GM19395 (cell line): Measurements from ENCODE around the gene TMEM175.
"Not testable (repeated sequence)": the region's sequence is repeated elsewhere in the genome, so short reads cannot be mapped to it uniquely, and the experiment has no call there.

Experiments used
- ATAC-seq: cut with Tn5 transposase; IDR thresholded peaks from one replicate; pipeline ENCODE4 v1.9.1; 2021; ENCODE audit warnings: mild to moderate bottlenecking, moderate library complexity; ENCODE audit not compliant: unreplicated experiment

Gene TMEM175

DNA sequence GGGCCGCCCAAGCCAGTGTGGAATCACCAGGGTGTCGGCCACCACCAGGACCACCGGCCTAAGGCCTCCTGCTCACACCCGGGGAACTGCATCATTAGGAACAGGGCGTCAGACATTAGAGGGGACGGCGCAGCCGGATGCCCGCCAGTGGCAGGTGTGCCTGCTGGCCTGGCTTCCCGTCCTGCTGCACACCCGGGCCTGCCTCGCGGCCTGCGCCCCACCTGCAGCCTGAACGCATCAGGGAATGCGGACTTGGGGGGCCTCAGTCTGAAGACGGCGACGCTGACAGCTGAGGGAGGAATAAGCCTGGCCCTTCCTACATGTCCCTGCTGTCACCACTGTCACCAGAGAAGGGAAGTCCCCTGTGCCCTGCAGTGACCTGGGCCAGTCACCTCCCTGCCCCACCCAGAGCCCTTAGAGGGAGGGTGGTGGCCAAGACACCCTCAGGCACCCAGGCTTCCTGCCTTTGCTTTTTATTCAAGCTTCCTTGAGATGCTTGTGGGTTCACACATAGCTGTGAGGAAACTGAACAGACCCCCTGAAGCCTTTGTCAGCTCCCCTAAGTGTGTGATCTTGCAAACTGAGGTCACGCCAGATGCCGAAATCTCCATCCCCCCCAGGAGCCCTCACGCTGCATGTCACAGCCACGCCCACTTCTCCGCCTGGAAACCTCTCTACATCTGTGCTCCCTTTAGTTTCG lies 37.9 kb downstream of the TMEM175 start:
- ATAC-seq: no peak

DNA sequence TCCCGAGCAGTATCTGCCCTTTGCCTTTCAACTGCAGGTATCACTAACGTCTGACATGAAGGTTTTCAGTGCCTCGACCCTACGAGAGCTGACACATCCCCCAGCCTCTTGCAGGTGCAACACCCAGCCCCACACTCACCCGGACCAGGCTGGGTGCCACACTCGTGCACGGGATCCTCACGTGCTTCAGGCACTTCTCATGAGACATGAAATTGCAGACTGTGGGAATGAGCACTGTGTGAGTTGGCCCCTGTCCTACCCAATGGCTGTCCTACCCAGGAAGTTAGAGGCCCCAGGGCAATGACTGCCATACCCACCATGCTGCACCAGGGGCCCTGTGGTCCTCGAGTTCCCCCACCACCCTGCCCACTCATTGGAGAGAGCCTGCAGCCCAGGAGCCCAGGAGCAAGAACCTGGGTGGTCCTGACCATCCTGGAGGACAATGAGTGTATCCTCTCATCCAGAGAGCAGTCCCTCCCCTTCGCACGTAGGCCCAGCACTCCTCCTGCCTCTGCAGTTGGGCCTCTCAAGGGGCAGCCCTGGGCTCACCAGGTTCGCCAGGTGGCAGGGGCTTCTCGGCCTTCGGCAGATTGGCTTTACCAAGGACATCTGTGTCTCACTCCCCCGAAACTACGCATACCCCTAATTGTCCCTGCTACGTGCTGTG lies 38.7 kb downstream of the TMEM175 start:
- ATAC-seq: no peak

DNA sequence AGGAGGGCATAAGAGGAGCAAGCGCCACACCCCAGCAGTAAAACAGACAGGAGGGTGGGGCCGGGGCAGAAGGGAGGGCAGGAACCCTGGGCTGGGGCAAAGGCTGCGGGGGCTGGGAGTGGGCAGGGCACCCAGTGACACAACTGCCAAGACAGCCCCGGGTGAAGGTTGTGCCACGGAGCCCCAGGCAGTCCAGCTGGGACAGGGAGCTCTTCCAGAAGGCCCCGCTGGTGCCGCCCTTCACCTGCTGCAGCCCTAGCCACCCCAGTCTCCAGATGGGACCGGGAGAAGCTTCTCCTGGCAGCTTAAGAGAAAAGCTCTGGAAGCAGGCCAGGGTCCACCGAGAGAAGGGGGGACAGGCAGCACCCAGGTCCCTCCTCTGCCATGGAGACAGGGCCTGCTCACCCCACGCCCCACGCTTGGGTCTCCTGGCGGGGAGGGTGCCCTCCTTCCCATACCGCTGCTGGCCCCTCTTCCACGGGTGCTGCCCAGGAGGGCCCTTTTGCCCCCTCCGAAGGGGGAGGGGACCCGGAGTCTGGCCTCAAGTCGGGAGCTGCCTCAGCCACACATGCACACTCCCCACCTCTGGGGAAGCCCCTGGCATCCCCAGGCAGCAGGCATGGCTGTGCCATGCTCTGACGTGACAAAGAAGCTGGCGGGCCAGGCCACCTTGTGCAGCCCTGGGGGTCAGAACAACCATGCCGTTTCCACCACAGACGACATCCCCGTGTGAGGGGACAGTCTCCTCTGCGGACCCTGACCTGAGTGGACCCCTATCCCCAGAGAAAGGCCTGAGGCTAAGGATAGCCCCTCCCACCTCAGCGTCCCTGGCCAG lies 39.6 kb downstream of the TMEM175 start:
- no peak for ATAC-seq

- ATAC-seq: peak; percentile 57
These were observed 40.6 kb downstream of the TMEM175 start for GRCh38 chr4:972651-973424.

DNA sequence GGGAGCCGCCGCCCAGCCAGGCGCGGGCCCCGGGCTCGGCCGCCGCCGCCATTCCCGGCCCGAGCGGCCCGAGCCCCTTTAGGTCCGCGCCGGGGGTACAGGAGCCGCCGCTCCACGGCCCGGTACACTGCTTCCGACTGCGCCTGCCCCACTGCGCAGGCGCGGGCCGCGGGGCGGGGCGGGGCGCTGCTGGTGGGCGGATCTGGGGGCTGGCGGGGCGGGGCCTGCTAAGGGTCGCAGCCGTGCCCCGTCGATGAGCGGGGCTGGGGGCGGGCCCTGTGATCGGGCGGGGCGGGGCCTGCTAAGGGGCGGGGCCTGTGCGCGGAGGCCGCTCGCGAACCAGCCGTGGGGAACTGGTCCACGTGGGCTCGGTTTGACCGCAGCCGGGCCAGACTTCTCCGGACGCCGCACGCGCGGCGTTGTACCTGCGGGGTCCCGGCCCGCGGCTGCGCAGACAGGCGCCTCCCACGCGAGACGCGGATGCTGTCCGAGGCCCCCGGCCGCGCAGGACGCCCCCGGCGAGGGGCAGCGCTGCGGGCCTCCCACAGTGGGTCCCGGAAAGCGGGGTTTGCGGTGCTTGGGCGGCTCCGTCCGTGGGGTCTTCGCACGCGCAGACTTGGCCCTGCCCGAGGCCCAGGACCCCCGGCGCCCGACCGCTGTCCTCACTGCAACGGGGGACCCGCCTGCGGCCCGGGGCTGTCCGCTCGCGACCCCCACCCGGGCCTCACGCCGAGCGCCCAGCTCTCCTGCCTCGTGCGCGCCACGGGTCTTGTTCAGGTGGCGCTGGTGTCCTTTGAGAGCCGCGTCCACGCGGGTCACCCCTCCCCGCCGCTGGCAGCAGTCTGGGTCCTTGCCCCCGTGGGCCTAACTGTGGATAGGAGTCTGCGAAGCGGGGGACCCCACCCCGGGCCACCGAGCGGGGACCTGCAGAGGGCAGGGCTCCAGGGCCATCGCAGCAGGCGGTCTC lies 41.5 kb downstream of the TMEM175 start, which contains the start of gene DGKQ:
DGKQ (minus strand) TSS at position 139 of the 967 bp plus-strand sequence; CDS start at position 52, 87 bp downstream.
- ATAC-seq: peak; percentile 61

DNA sequence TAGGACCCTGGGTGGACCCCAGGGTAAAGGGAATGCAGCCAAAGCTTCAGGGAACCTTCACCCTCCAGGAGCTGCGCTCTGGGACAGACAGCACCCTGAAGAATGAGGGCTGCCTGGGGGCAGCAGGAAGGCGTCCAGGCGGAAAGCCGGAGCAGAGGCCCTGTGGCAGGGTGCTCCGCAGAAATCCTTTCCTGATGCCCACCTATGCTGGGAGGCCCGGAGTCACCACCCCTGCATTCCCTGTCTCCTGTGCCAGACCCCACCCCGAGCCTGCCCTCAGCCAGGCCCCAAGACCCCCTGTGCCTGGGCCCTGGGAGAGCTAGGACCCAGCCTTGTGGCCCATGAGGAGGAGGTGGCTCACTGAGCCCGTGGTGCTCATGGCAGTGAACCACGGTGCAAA lies 42.4 kb downstream of the TMEM175 start:
- no peak for ATAC-seq

DNA sequence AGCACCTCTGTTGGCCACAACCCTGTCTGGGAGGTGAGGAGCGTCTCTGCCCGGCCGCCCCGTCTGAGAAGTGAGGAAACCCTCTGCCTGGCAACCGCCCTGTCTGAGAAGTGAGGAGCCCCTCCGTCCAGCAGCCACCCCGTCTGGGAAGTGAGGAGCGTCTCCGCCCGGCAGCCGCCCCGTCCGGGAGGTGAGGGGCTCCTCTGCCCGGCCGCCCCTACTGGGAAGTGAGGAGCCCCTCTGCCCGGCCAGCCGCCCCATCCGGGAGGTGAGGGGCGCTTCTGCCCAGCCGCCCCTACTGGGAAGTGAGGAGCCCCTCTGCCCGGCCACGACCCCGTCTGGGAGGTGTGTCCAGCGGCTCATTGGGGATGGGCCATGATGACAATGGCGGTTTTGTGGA lies 43.8 kb downstream of the TMEM175 start:
- not testable (repeated sequence) for ATAC-seq

GRCh38 chr4:978957-979701 lies 46.9 kb downstream of the TMEM175 start:
- no peak for ATAC-seq

- ATAC-seq: no peak
These were observed 50.0 kb downstream of the TMEM175 start for GRCh38 chr4:982291-982690.

DNA sequence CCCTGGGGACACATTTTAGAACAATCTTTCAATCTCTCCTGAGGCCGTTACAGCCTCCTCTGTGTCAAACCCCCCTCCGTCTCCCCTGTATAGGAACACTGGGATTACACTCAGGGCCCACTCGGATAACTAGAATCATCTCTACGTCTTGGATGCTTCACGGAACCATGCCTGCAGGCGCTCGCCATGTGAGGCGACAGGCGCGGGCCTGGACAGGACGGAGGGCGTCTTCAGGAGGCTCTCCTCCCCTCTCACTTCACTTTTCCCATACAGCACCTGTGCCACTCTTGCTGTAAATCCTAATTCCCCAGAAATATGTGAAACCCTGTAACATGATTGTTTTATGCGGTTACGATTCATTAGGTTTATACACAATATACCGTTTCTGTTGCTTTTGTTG lies 50.6 kb downstream of the TMEM175 start:
- no peak for ATAC-seq

GRCh38 chr4:984336-985054 lies 52.2 kb downstream of the TMEM175 start:
- ATAC-seq: no peak

DNA sequence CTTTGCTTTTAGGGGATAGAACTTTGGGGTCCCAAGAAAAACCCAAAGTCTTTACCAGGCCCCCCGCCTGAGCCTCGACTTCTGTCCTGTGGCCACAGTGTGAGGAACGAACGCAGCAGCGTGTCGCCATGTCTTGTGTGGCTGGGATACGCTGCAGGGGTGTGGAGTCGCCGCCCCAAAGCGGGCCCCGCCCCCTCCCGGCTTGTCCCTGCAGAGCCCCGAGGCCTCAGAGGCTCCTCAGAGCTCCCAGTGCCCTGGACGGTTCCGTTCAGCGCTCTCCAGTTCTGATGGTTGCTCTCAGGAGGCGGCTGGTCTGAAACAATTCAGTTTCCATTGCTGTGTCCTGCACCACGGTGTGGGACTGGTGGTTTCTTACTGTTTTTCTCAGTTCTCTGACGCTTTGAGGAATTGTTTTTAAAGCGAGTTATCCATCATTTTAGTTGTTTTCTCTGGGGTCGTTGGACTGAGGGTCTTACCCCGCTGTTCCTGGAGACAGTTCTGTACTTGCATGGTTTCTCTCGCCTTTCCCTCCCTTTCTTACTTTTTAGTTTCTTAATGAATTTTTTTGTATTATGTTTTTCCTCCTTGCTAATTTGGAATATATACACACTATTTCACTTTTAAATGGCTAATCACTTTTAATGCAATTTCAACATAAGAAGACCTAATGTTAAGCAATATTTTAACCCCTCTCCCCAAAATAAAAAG lies 53.0 kb downstream of the TMEM175 start:
- no peak for ATAC-seq

DNA sequence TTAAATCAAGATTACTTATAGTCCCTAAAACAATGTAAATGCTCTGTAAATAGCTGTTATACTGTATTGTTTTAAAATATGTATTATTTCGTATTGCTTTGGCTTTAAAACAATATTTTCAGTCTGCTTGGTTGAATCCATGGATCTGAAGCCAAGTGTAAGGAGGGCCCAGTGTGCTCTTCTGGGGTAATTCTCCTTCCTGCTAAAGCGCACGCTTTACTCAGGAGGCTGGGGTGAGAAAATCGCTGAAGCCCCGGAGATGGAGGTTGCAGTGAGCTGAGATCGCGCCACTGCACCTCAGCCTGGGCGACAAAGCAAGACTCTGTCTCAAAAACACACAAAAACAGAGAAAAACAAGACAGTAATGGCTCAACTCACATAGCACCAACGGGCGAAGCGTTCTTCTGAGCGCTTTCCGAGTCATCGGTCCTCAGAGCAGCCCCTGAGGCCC lies 54.2 kb downstream of the TMEM175 start:
- ATAC-seq: peak; percentile 33

GRCh38 chr4:986879-987623 lies 54.8 kb downstream of the TMEM175 start, which contains the start of gene IDUA:
IDUA (plus strand) TSS chr4:987044; CDS start chr4:987085, 41 bp downstream.
- peak; percentile 83 for ATAC-seq

DNA sequence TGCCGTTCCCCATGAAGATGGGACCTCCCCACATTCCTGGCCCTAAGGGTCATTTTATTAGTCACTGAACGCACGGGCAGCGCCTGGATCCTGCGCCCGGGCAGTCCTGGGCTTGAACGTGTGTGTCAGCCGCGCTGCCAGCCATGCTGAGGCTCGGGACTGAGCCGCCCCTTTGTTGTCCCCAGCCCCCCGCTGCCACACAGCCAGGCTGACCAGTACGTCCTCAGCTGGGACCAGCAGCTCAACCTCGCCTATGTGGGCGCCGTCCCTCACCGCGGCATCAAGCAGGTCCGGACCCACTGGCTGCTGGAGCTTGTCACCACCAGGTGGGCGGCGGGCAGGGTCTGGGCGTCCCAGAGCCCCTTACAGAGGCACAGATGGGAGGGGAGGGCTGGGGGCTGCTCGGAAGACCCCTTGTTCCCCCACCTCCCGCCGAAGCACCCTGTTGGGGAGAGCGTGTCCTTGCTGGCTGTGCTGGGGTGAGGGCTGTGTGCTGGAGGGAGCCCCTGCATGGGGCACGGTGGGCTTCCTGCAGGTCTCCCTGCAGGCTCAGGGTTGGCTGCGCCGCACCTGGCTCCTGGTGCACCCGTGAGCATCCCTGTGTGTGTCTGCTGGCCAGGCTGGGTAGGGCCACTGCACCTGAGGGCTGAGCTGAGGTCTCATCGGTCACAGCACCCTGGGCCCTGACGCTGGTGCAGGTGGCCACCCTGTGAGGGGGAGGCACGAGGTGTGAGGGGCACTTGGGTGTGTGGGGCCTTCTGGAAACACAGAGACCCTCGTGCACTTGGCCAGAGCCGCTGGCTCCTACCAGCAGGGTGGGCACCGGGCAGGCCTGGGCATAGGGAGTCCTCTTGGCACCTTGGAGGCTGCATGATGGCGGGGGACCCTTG lies 55.6 kb downstream of the TMEM175 start:
- ATAC-seq: no peak
